Measurements from ENCODE around the gene NEK7.

NEK7 gene

DNA sequence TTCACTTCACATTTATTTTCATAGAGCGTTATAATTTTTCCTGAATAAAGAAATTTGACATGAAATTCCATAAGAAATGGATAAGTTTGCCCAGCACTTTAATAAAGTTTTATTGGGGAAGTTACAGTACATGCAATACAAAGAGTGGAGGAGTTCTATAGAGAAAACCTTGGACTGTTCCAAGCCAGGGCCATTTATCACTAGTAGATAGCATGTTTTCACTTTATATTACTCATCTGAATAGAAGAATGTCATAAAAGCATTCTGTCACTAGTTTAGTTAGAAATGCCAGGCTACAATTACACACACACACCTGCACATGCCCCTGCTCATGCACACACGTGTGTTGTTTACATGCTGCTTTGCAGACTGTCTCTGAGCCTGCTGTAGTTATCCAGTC, 123.3 kb downstream of the NEK7 start:
- no peak for DNase-seq (ENCODE audit: extremely low spot score)
- TF ChIP-seq, protein P1, sequence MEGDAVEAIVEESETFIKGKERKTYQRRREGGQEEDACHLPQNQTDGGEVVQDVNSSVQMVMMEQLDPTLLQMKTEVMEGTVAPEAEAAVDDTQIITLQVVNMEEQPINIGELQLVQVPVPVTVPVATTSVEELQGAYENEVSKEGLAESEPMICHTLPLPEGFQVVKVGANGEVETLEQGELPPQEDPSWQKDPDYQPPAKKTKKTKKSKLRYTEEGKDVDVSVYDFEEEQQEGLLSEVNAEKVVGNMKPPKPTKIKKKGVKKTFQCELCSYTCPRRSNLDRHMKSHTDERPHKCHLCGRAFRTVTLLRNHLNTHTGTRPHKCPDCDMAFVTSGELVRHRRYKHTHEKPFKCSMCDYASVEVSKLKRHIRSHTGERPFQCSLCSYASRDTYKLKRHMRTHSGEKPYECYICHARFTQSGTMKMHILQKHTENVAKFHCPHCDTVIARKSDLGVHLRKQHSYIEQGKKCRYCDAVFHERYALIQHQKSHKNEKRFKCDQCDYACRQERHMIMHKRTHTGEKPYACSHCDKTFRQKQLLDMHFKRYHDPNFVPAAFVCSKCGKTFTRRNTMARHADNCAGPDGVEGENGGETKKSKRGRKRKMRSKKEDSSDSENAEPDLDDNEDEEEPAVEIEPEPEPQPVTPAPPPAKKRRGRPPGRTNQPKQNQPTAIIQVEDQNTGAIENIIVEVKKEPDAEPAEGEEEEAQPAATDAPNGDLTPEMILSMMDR (IDR thresholded peaks at IDR 0.05; ENCODE audit: control extremely low read depth, extremely low read depth, low read depth, missing control alignments): no peak
- POLR2A ChIA-PET: no interaction called here
- CTCF ChIA-PET: no interaction called here

DNA sequence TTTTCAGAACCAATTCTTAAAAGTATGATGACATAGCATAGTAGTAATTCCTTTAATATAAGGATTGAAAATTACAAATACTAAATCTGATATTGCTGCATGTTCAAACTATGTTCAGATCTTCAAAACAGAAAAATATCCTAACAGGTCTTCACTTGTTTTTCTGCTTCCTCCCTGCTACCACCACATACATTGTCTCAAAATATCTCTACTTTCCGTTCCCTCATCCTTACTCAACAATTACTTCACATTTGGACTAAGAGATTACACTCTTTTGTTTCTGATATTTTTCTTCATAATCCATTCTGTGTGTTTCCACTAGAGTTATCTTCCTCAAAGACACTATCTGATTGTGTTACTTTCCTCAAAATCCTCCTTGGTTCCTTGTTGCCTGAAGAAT, 125.1 kb downstream of the NEK7 start:
- POLR2A ChIA-PET: no interaction called here
- CTCF ChIA-PET: no interaction called here
- DNase-seq (ENCODE audit: extremely low spot score): no peak
- TF ChIP-seq, protein P1 (IDR thresholded peaks at IDR 0.05; ENCODE audit: control extremely low read depth, extremely low read depth, low read depth, missing control alignments): no peak

DNA sequence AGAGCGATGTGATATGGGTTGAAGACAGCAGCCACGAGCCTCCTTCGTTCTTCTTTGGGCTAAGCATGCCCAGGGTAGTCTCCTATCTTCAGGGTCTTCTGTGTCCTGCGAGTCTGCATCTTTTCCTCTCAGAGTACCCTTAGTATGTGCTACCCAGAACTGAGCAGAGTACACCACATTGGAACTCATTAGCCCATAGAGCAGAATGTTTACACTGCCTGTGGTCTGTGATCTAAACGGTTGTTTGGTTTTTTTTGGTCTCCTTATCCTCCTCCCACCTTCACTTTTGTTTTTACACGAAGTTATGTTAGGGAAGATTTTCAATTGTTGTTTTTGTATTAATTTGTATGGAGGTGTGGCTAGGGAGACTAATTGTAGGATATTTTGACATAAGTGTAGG, 126.4 kb downstream of the NEK7 start:
- ChIA-PET POLR2A (no interaction called here), CTCF (interaction anchor here (0.7 kb wide), 1 partner anchor 230 kb away, joined by 3 read pairs; no protein-coding TSS in a partner anchor)
- no peak for DNase-seq (ENCODE audit: extremely low spot score)
- TF ChIP-seq, protein P1 (IDR thresholded peaks at IDR 0.05; ENCODE audit: control extremely low read depth, extremely low read depth, low read depth, missing control alignments): no peak

DNA sequence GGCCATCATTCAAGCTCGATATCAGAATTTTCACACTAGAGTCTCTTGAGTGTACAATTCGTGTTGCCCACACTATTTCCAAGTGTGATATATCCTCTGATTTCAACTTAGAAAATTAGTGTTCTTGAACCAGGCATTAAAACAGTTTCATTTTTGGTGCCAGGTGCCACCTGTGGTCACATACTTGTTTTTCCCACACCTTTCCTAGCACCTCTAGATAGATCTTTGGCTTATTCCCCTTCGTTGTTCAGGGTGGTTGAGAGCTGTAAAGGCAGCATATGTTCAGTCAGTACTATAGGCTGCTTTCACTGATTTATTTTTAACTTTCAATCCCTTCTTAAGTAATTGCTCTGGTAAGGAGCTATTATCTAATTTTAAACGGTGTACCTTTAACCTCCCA, 131.1 kb downstream of the NEK7 start:
- DNase-seq (ENCODE audit: extremely low spot score): no peak
- ChIA-PET CTCF (interaction anchor here (1.1 to 3.9 kb wide), 3 partner anchors 11 to 22 kb away, joined by 4 to 14 read pairs (median 13); no protein-coding TSS in a partner anchor), POLR2A (no interaction called here)
- TF ChIP-seq, protein P1 (IDR thresholded peaks at IDR 0.05; ENCODE audit: control extremely low read depth, extremely low read depth, low read depth, missing control alignments): no peak

DNA sequence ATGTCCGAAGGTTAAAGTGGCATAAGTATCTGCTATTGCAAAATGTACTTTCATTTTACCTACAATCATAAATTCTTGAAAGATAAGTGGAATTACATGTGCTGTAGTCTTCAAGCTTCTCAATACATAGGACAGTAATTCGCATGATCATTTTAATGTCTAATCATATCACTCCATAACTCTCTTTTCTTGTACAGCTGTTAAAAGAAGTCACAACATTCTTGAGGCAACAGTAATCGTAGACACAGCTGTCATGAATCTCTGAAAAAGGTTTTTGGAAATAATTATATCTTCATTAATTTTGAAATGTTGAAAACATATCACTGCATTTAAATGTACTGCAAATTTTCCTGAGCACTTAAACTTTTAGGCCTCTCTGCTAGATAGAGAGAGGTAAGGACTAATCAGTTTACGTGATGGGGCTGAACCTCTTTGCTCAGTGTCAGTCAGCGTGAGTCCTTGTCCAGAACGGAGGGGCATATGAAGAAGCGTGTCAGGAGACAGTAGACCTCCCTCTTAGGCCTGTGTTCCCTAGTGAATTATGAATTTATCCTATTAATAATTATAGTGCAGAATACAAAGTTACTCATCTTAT, 133.4 kb downstream of the NEK7 start:
- POLR2A ChIA-PET: no interaction called here
- TF ChIP-seq, protein P1 (IDR thresholded peaks at IDR 0.05; ENCODE audit: control extremely low read depth, extremely low read depth, low read depth, missing control alignments): no peak
- CTCF ChIA-PET: interaction anchor here (1.4 to 3.9 kb wide), 2 partner anchors 9 to 13 kb away, joined by 4 to 13 read pairs; no protein-coding TSS in a partner anchor
- DNase-seq (ENCODE audit: extremely low spot score): no peak

DNA sequence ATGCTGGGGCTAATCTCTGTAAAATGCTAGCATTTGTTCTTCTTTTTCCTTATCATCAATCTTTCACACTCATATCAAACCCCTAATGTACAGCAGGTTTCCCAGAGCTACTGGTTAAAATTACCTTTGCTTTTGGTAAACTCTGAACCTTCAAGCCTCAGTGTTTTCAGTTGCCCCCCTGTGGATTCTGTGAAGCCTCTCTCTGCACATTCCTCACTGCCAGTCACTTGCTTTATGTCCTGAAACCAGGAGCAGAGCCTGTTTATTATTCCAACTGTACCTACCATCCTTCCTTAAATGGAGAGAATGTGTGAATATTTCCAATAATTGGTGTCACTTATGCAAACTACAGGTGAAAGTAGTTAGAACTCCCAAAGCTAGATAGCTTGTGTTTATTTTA, 134.2 kb downstream of the NEK7 start:
- TF ChIP-seq, protein P1 (IDR thresholded peaks at IDR 0.05; ENCODE audit: control extremely low read depth, extremely low read depth, low read depth, missing control alignments): no peak
- POLR2A ChIA-PET: no interaction called here
- CTCF ChIA-PET: interaction anchor here (1.4 kb wide), 1 partner anchor 8 kb away, joined by 4 read pairs; no protein-coding TSS in a partner anchor
- no peak for DNase-seq (ENCODE audit: extremely low spot score)

All from GM10248 (cell line).